Stimulated activated CD8-positive, alpha-beta memory T cell treated with anti-CD3 and anti-CD28 coated beads, Interleukin-2, amount 100 ng/mL, for 1 hour (primary cell): ENCODE measurements around the gene KLHDC7B.
A peak's percentile ranks its signal among the peaks of the same experiment; 100 is the strongest.
"Not testable (repeated sequence)": the region's sequence is repeated elsewhere in the genome, so short reads cannot be mapped to it uniquely, and the experiment has no call there.

ENCODE experiments used
- DNase-seq, 2 donors: peaks; one replicate each; pipeline ENCODE4 v3.0.0-alpha.2; 2020; ENCODE audit warnings: low read depth in 2 of 2

KLHDC7B gene

GRCh38 chr22:50517495-50518260 is 28.0 kb upstream of the KLHDC7B start:
- no peak for DNase-seq

GRCh38 chr22:50518606-50519005 is 27.1 kb upstream of the KLHDC7B start:
- no peak for DNase-seq

- no peak for DNase-seq
These were observed 26.5 kb upstream of the KLHDC7B start for GRCh38 chr22:50519151-50519550.

- not testable (repeated sequence) for DNase-seq
These were observed 25.5 kb upstream of the KLHDC7B start for GRCh38 chr22:50520184-50520583.

- DNase-seq = no peak
These were observed 24.8 kb upstream of the KLHDC7B start for GRCh38 chr22:50520826-50521453.

- no peak for DNase-seq
These were observed 24.0 kb upstream of the KLHDC7B start for GRCh38 chr22:50521710-50522109.

GRCh38 chr22:50522208-50522805 is 23.4 kb upstream of the KLHDC7B start:
- no peak for DNase-seq

GRCh38 chr22:50522806-50523438 is 22.8 kb upstream of the KLHDC7B start:
- no peak for DNase-seq

- no peak for DNase-seq
These were observed 22.3 kb upstream of the KLHDC7B start for GRCh38 chr22:50523458-50523805.

GRCh38 chr22:50523806-50524675 is 21.7 kb upstream of the KLHDC7B start:
- DNase-seq = no peak

GRCh38 chr22:50524676-50525103 is 21.0 kb upstream of the KLHDC7B start:
- DNase-seq = no peak

GRCh38 chr22:50525104-50525857 is 20.4 kb upstream of the KLHDC7B start, which contains the start of gene SCO2:
Gene SCO2, minus strand, starts transcription at chr22:50525598. Its CDS starts 1,187 bp downstream, at chr22:50524411.
- peak; percentile 94 to 96 for DNase-seq

GRCh38 chr22:50525858-50526107 is 19.9 kb upstream of the KLHDC7B start:
- no peak for DNase-seq

GRCh38 chr22:50526108-50526833 is 19.4 kb upstream of the KLHDC7B start:
- peak; percentile 58 to 69 for DNase-seq

- no peak for DNase-seq
These were observed 18.6 kb upstream of the KLHDC7B start for GRCh38 chr22:50526834-50527801.

- no peak for DNase-seq
These were observed 17.6 kb upstream of the KLHDC7B start for GRCh38 chr22:50527921-50528681.

GRCh38 chr22:50528682-50529415 is 16.9 kb upstream of the KLHDC7B start:
- no peak for DNase-seq

- no peak for DNase-seq
These were observed 16.2 kb upstream of the KLHDC7B start for GRCh38 chr22:50529416-50529896.
